Measurements from ENCODE around the gene UNC80.

UNC80 gene

GRCh38 chr2:209823484-209823883, 51.9 kb downstream of the UNC80 start:
- no peak overlapping the region for H3K4me3 ChIP-seq (ENCODE audit: low read depth, low read length)
- no peak for TF ChIP-seq CTCF (IDR thresholded peaks at IDR 0.05; ENCODE audit: borderline replicate concordance, insufficient read depth, low read depth, low read length)

DNA sequence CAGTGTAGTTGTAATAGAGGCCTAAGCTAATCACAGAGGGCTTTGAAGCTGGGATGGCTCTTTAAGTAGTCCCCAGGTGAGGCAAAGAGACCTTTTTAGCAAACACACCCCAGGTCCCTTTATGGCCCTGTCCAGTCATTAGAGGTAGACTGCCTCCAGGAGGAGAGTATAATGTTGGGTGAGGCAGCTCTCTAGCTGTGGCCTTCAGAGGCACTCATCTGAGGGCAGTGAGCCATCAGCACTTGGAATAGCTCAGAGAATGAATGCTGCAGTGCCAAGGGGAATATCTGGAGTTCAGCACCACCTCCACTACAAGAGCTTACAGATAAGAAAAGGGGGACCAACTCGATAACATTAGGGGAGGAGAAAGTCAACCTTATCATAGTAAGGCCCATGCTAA, 52.8 kb downstream of the UNC80 start:
- H3K4me3 ChIP-seq (ENCODE audit: low read depth, low read length), result no peak overlapping the region
- no peak for TF ChIP-seq CTCF (IDR thresholded peaks at IDR 0.05; ENCODE audit: borderline replicate concordance, insufficient read depth, low read depth, low read length)

GRCh38 chr2:209830722-209831465, 59.3 kb downstream of the UNC80 start:
- no peak for TF ChIP-seq CTCF (IDR thresholded peaks at IDR 0.05; ENCODE audit: borderline replicate concordance, insufficient read depth, low read depth, low read length)

DNA sequence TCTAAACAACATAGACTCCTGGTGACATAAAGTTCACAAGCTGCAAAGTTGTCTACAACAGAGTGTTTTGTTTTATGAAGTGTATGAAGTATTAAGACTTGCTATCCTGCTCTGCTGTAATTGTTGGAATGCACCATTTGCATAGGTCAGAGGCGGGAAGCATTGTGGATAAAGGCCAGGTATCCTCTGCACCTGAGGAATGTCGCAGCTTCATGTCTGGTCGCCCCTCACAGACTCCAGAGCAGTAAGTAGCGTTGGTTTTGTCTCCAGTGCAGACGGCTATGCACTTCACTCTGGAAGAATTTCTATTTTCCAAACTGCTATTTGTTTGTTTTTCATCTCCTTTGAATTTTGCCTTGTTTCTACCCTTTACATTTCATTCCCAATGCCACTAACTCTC, 63.1 kb downstream of the UNC80 start:
- no peak overlapping the region for H3K4me3 ChIP-seq (ENCODE audit: low read depth, low read length)
- no peak for TF ChIP-seq CTCF (IDR thresholded peaks at IDR 0.05; ENCODE audit: borderline replicate concordance, insufficient read depth, low read depth, low read length)

More at GRCh38 chr2:209830722-209831465, 59.3 kb downstream of the UNC80 start:
- no peak overlapping the region for H3K4me3 ChIP-seq (ENCODE audit: low read depth, low read length)

DNA sequence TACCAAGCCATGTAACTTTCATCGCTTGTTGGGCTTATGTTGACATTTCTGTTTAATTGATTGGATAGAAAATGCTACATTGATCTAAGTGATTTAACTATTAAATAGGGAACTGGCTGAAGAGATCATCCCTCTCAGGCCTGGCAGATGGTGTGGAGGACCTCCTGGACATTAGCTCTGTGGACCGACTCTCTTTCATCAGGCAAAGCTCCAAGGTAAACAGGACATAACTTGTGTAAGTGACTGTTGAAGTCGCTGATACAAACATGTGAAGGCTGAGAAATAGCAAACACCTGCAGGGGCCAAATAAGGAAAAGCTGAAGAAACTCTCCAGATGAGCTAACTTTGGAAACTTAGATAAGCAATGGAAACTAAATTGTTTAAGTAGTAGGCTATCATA, 68.8 kb downstream of the UNC80 start:
- no peak for TF ChIP-seq CTCF (IDR thresholded peaks at IDR 0.05; ENCODE audit: borderline replicate concordance, insufficient read depth, low read depth, low read length)
- H3K4me3 ChIP-seq (ENCODE audit: low read depth, low read length), result no peak overlapping the region

- H3K4me3 ChIP-seq (ENCODE audit: low read depth, low read length), result no peak overlapping the region
- no peak for TF ChIP-seq CTCF (IDR thresholded peaks at IDR 0.05; ENCODE audit: borderline replicate concordance, insufficient read depth, low read depth, low read length)
Observed at GRCh38 chr2:209845666-209846065, 74.0 kb downstream of the UNC80 start.

DNA sequence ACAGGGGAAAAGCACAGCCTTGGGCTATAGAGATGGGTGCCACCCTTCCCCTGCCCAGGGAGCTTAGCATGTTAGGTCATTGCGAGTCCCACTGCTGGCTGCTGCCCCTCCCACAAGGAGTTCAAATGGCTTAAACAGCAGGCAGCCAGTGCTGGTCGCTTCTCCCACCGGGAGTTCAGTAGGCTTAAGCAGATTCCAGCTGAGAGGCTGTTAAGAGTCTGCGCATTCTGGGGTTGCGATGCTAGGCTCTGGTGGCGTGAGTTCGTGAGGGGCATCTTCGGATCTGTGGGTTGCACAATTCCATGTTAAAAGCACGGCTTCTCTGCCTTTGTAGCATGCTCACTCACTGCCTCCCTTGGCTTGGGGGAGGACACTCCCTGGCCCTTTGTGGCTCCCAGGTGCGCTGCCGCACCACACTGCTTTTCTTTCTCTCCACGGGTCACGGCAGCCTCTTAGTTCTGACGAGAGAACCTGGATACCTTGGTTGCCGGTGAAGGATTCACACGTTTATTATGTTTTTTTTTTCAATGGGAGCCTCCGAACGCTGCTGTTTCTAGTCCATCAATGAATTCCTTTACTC, 93.2 kb downstream of the UNC80 start:
- no peak overlapping the region for H3K4me3 ChIP-seq (ENCODE audit: low read depth, low read length)
- TF ChIP-seq CTCF (IDR thresholded peaks at IDR 0.05; ENCODE audit: borderline replicate concordance, insufficient read depth, low read depth, low read length), result no peak

Data from GM12875 (cell line).